ENCODE results near the gene INPPL1.
"Not testable (repeated sequence)": the region's sequence is repeated elsewhere in the genome, so short reads cannot be mapped to it uniquely, and the experiment has no call there.

The INPPL1 gene

GRCh38 chr11:72224564-72225410 lies at the start of gene INPPL1:
Gene INPPL1 (plus strand): TSS chr11:72224767. CDS start chr11:72224985, 218 bp downstream.
- peak; percentile 65 for DNase-seq (ENCODE audit: low spot score)

- DNase-seq (ENCODE audit: low spot score) = no peak
These were observed 46.9 kb upstream of the INPPL1 start for GRCh38 chr11:72177656-72178055.

DNA sequence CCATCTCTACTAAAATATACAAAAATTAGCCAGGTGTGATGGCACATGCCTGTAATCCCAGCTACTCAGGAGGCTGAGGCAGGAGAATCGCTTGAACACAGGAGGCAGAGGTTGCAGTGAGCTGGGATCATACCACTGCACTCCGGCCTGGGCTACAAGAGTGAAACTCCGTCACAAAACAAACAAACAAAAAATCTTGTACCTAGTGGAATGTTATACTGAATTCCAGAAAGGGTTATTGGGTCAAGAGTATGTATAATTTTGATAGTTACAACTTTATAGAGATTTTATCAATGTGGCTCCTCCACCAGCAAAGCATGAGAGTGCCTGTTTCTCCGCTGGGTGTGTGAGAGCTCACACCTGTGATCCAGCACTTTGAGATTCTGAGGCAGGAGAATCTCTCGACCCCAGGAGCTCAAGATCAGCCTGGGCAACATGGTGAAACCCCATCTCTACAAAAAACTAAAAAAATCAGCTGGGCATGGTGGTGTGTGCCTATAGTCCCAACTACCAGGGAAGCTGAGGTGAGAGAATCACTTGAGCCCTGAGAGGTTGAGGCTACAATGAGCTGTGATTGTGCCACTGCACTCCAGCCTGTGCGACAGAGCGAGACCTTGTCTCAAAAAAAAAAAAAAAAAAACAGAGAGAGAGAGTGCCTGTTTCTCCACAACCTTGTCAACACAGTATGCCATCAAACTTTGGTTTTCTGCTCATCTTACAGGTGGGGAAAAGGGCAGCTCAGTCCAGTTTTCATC lies 45.3 kb upstream of the INPPL1 start:
- DNase-seq (ENCODE audit: low spot score) = no peak

DNA sequence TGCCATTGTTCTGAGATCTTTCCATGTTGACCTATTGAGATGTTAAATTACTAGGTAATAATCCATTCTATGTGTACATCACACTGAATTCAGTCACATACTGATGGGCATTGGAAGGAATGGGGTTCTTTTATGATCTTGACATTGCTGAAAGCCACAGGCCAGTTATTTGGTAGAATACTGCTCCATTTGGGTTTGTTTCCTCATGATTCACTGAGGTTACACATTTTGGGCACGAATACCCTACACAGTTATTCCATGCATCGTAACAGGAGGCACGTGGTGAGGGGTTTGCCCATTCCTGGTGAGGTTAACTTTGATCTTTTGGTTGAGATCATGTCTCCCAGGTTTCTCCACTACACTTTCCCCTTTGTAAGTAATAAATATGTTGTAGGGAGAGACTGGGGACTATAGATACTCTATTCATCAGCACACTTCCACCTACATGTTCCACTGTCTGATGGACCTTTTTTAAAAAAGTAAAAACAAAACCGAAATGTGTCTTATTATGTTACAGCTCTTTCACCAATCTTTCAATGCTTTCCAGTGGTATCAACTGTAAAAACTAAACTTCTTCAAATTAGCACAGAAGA lies 44.7 kb upstream of the INPPL1 start:
- DNase-seq (ENCODE audit: low spot score) = no peak

GRCh38 chr11:72180892-72181552 lies 43.5 kb upstream of the INPPL1 start:
- DNase-seq (ENCODE audit: low spot score) = not testable (repeated sequence)

DNA sequence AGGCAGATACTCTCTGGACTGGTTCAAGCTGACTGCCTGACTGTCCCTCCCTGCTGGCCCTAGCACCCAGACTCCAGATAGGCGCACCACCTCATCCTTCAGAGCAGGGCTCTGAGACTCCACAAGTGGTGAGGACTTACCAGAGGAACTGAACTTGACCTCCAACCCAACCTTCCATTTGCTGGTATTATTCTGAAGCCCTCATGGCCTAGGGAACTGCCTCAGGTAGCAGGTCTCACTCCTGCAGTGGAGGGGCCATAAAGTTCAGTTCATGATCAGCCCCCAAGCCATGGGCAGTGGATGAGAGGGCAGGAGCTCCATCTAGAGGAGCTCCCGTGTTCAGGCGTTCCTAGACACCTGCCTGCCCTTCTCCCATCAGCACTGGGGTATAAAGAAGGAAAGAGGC lies 43.0 kb upstream of the INPPL1 start:
- not testable (repeated sequence) for DNase-seq (ENCODE audit: low spot score)

- no peak for DNase-seq (ENCODE audit: low spot score)
These were observed 36.3 kb upstream of the INPPL1 start for GRCh38 chr11:72188267-72188666.

GRCh38 chr11:72189455-72190250 lies 34.9 kb upstream of the INPPL1 start:
- no peak for DNase-seq (ENCODE audit: low spot score)

DNA sequence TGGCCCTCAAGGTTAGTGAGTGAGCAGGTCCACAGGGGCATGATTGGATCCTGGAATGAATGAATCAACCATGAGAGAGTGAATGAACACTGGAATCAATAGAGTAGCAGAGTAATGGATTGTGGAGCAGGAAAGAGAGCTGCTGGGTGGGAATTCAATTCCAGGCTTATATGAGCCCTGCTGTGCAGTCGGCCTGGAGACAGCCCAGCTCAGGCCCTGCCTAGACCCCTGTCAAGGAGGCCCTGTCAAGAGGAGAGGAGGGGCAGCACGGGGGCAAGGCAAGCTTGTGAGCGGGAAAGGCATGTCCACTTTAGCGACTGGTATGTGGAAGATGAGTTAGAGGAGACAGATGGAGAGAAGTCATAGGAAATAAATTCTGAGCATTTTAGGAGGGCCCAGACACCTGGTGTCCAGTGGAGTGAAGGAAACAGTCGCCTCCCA lies 33.9 kb upstream of the INPPL1 start:
- peak; percentile 58 for DNase-seq (ENCODE audit: low spot score)

- peak; percentile 52 for DNase-seq (ENCODE audit: low spot score)
These were observed 32.6 kb upstream of the INPPL1 start, which contains the start of gene FOLR1 for GRCh38 chr11:72191961-72192381. Gene FOLR1 (plus strand): TSS chr11:72192140. CDS start chr11:72192174, 34 bp downstream.

DNA sequence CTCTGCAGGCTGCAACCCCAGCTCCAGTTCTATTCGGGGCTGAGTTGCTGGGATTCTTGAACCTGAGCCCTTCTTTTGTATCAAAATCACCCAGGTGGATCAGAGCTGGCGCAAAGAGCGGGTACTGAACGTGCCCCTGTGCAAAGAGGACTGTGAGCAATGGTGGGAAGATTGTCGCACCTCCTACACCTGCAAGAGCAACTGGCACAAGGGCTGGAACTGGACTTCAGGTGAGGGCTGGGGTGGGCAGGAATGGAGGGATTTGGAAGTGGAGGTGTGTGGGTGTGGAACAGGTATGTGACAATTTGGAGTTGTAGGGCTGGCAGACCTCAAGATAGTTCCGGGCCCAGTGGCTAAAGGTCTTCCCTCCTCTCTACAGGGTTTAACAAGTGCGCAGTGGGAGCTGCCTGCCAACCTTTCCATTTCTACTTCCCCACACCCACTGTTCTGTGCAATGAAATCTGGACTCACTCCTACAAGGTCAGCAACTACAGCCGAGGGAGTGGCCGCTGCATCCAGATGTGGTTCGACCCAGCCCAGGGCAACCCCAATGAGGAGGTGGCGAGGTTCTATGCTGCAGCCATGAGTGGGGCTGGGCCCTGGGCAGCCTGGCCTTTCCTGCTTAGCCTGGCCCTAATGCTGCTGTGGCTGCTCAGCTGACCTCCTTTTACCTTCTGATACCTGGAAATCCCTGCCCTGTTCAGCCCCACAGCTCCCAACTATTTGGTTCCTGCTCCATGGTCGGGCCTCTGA lies 28.9 kb upstream of the INPPL1 start:
- DNase-seq (ENCODE audit: low spot score) = no peak

GRCh38 chr11:72201445-72201844 lies 23.1 kb upstream of the INPPL1 start:
- not testable (repeated sequence) for DNase-seq (ENCODE audit: low spot score)

DNA sequence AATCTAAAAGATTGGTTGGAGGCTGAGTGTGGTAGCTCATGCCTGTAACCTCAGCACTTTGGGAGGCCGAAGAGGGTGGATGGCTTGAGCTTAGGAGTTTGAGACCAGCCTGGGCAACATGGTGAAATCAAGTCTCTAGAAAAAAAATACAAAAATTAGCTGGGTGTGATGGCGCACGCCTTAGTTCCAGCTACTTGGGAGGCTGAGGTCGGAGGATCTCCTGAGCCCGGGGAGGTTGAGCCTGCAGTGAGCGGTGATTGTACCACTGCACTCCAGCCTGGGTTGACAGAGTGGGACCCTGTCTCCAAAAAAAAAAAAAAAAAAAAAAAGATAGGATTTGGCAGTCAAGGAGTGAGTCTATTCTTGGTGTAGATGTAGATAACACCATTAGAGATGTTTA lies 22.0 kb upstream of the INPPL1 start:
- no peak for DNase-seq (ENCODE audit: low spot score)

- DNase-seq (ENCODE audit: low spot score) = no peak
These were observed 21.4 kb upstream of the INPPL1 start for GRCh38 chr11:72203163-72203562.

- DNase-seq (ENCODE audit: low spot score) = no peak
These were observed 19.7 kb upstream of the INPPL1 start for GRCh38 chr11:72204886-72205285.

- not testable (repeated sequence) for DNase-seq (ENCODE audit: low spot score)
These were observed 17.8 kb upstream of the INPPL1 start for GRCh38 chr11:72206794-72207193.

DNA sequence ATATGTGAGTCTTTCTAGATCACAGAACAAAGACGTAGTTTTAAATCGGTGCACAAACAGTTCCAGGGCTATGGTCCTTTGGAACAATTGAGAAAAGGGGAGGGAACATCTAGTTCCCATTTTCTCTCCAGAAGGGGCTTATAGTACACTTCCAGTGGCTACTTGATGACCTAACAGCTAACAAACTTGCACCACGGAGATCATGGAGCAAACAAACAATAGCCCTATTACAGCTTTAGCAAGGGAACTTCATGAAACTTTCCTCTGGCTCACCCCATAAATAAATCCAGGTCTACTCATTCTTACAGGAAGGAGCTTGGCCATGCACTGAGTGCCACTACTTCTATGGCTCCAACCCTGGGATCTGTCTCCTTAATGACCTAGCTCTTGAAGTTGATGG lies 16.3 kb upstream of the INPPL1 start:
- DNase-seq (ENCODE audit: low spot score) = peak; percentile 12

DNA sequence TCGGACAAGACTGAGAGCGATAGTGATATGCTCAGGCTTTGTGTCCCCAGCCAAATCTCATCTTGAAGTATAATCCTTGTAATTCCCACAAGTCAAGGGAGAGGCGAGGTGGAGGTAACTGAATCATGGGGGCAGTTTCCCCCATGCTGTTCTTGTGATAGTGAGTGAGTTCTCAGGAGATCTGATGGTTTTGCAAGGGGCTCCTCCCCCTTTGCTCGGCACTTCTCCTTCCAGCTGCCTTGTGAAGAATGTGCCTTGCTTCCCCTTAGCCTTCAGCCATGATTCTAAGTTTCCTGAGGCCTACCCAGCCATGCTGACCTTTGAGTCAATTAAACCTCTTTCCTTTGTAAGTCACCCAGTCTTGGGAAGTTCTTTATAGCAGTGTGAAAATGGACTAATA lies 15.5 kb upstream of the INPPL1 start:
- peak; percentile 25 for DNase-seq (ENCODE audit: low spot score)

DNA sequence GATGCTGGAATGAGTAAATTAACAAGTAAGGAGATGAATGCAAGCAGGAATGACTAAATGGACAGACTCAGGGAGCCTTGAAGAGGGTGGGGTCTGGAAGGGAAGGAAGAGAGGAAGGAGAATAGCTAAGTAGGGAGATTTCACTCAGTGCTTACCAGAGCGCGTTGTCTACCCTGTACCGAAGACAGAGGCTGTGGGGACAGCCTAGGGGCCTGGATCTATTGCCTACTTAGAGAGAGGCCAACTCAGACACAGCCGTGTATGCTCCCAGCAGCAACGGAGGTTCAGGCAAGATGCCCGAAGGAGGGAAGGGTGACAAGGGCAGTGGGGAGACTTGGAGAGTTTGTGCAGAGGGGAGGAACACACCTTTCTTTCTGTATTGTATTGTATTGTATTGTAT lies 7.9 kb upstream of the INPPL1 start, which contains the start of gene FOLR2:
FOLR2 (plus strand) TSS at position 157 of the 400 bp plus-strand sequence. CDS start 1,791 bp downstream, outside the sequence.
- peak; percentile 7 for DNase-seq (ENCODE audit: low spot score)

GRCh38 chr11:72217841-72218240 lies 6.7 kb upstream of the INPPL1 start:
- peak; percentile 21 for DNase-seq (ENCODE audit: low spot score)

All from ecto neural progenitor cell (in vitro differentiated cells).